Kidney epithelial cell (primary cell): ENCODE results near the gene DEDD2. TPM values are rescaled to one million over a fixed set of nuclear protein-coding genes. Genes with fewer than 3 reads are reported as not detected.

Experiments used
- DNase-seq: peaks from one replicate; pipeline ENCODE4 v3.0.0-alpha.2; 2010; ENCODE audit warnings: low read depth
- H3K27me3 ChIP-seq: 2 replicates; pipeline ENCODE4 v1.6.0; 2011; ENCODE audit warnings: low read length; ENCODE audit not compliant: control insufficient read depth, insufficient read depth
- H3K36me3 ChIP-seq: 2 replicates; pipeline ENCODE4 v1.5.1; 2011; ENCODE audit warnings: low read length; ENCODE audit not compliant: control insufficient read depth, insufficient read depth
- H3K4me3 ChIP-seq: 2 replicates; pipeline ENCODE4 v1.5.1; 2011; ENCODE audit warnings: low read depth, mild to moderate bottlenecking, control low read depth, low read length
- CTCF ChIP-seq: IDR thresholded peaks from 2 replicates; pipeline ENCODE4 v1.5.1; 2011; ENCODE audit warnings: mild to moderate bottlenecking, moderate library complexity, low read length, control low read depth, inconsistent platforms; ENCODE audit not compliant: insufficient read depth, poor library complexity, severe bottlenecking
- total RNA-seq: library from RNA; depleted of rRNA; stranded (reverse); fragments of >200 nt; gene quantifications from 2 replicates; pipeline ENCODE4 v1.2.3, GENCODE V29; 2015

DEDD2 gene
- total RNA-seq, 1 donor from 2014 or later: 47.3 TPM

- DNase-seq: no peak
- no peak overlapping the region for H3K4me3 ChIP-seq
- no peaks in the 10 kb centered on the region for H3K27me3 ChIP-seq
- peaks cover 3% of the 10 kb centered on the region for H3K36me3 ChIP-seq
- TF ChIP-seq CTCF: no peak
Measured at GRCh38 chr19:42248270-42249148, 31.0 kb upstream of the DEDD2 start.

DNA sequence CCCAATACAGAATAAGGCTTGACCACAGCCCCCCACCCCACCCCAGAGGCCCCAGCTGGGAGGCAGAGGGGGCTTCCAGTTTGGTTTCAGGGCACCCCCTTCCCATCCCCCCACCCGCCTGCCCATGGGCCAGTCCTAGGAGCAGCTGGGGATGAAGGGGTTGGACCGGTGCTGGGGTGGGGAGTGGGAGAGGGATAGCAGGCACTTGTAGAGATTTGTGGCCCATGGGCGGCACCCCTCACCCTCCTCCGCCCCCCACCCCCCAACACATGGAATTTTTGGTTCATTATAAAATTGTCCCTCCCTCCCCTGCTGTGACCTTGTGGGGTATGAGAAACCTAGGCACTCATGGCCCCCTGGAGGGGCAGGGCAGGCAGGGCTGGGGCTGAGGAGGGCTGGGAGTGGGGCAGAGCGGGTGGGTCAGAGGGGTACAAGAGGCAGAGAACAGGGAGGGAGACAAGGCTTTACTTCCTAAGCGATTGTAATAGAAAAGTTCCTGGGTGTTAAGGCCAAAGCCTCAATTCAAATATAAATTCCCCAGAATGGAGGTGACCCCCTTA is 30.2 kb upstream of the DEDD2 start:
- no peak for TF ChIP-seq CTCF
- Histone ChIP-seq H3K4me3 (no peak overlapping the region), H3K27me3 (no peaks in the 10 kb centered on the region), H3K36me3 (peaks cover 3% of the 10 kb centered on the region)
- no peak for DNase-seq

- Histone ChIP-seq H3K4me3 (no peak overlapping the region), H3K36me3 (peaks cover 3% of the 10 kb centered on the region), H3K27me3 (no peaks in the 10 kb centered on the region)
- no peak for DNase-seq
- TF ChIP-seq CTCF: no peak
Measured at GRCh38 chr19:42246922-42247639, 29.6 kb upstream of the DEDD2 start.

- no peak for DNase-seq
- TF ChIP-seq CTCF: peak; percentile 68
- Histone ChIP-seq H3K27me3 (no peaks in the 10 kb centered on the region), H3K4me3 (no peak overlapping the region), H3K36me3 (peaks cover 3% of the 10 kb centered on the region)
Measured at GRCh38 chr19:42246143-42246921, 28.9 kb upstream of the DEDD2 start.

- no peaks in the 10 kb centered on the region for H3K27me3 ChIP-seq
- H3K4me3 ChIP-seq: no peak overlapping the region
- TF ChIP-seq CTCF: no peak
- no peak for DNase-seq
- peaks cover 3% of the 10 kb centered on the region for H3K36me3 ChIP-seq
Measured at GRCh38 chr19:42245231-42245630, 27.8 kb upstream of the DEDD2 start.
